HCT116 (cell line): Measurements from ENCODE around the gene APP. TPM values are rescaled to one million over a fixed set of nuclear protein-coding genes. Genes with fewer than 3 reads are reported as not detected.

Source experiments
- ATAC-seq: fragments of 200-7000 bp; cut with Tn5 transposase; 2 replicates; pipeline ENCODE4 v1.9.1; 2020; ENCODE audit warnings: mild to moderate bottlenecking, moderate library complexity
- BruUV-seq: library from RNA; stranded (reverse); fragments of 400-500 nt; replicated peaks from 2 replicates; lab custom pipeline; 2021; lab: Mats Ljungman, UMichigan
- CTCF ChIA-PET: fragments of 300-600 bp; sonication (Branson Sonifier 250); formaldehyde crosslinking; loops from one replicate; lab custom pipeline; 2021; ENCODE audit warnings: antibody characterized with exemption; lab: Charles Lee
- POLR2A ChIA-PET: fragments of 300-600, 350-600 bp; sonication (Branson Sonifier 250); formaldehyde crosslinking; loops from one replicate; lab custom pipeline; 2021; ENCODE audit warnings: antibody characterized with exemption; lab: Charles Lee
- RAD21 ChIA-PET, 2 experiments: fragments of 300-600 bp; sonication (Branson Sonifier 250); formaldehyde crosslinking; loops; one replicate each; lab custom pipeline; 2023; ENCODE audit warnings: low total read pairs in 2 of 2; ENCODE audit not compliant: uncharacterized antibody in 2 of 2, unreplicated experiment in 2 of 2, low non-redundant PET in 1 of 2; lab: Charles Lee
- DNase-seq: peaks from one replicate; pipeline ENCODE4 v3.0.0-alpha.2; 2010; ENCODE audit warnings: low read depth, low spot score
- H2AFZ ChIP-seq: fragments of 200-600 bp; shearing (Covaris generic), sonication (generic); 2 replicates; pipeline ENCODE4 v1.6.1; 2017; ENCODE audit warnings: low read depth, mixed run types, mixed read lengths, antibody characterized with exemption, low read length; ENCODE audit not compliant: poor library complexity, severe bottlenecking
- H3K27ac ChIP-seq: 2 replicates; pipeline ENCODE4 v1.5.1; 2012; ENCODE audit warnings: low read depth, low read length
- H3K27me3 ChIP-seq: fragments of 200-600 bp; sonication (generic); 2 replicates; pipeline ENCODE4 v1.6.1; 2016; ENCODE audit warnings: mixed run types, low read length, mixed read lengths; ENCODE audit not compliant: insufficient read depth
- H3K36me3 ChIP-seq, 2 experiments: fragments of 200-500 bp in 1 of 2; fragments of 200-600 bp in 1 of 2; sonication (Bioruptor generic) in 1 of 2; sonication (generic) in 1 of 2; 2 replicates each; pipeline versions ENCODE4 v1.5.1 to v1.6.1; 2014 to 2016; ENCODE audit warnings: low read length in 2 of 2, inconsistent platforms in 1 of 2, mixed read lengths in 1 of 2, mixed run types in 1 of 2; ENCODE audit not compliant: insufficient read depth in 2 of 2, control insufficient read depth in 1 of 2
- H3K4me1 ChIP-seq, 2 experiments: fragments of 200-600 bp in 1 of 2; sonication (generic) in 1 of 2; 2 replicates each; pipeline versions ENCODE4 v1.5.1 to v1.6.1; 2012 to 2017; ENCODE audit warnings: low read length in 2 of 2, inconsistent platforms in 1 of 2, mild to moderate bottlenecking in 1 of 2, mixed read lengths in 1 of 2, mixed run types in 1 of 2, moderate library complexity in 1 of 2; ENCODE audit not compliant: insufficient read depth in 2 of 2, control insufficient read depth in 1 of 2
- H3K4me2 ChIP-seq: fragments of 200-600 bp; sonication (generic); 2 replicates; pipeline ENCODE4 v1.6.1; 2017; ENCODE audit warnings: mixed run types, low read length, mixed read lengths
- H3K4me3 ChIP-seq, 2 experiments: fragments of 200-600 bp in 1 of 2; sonication (generic) in 1 of 2; replicated peaks in 1 of 2; 2 replicates each; pipeline ENCODE4 v1.5.1; 2011 to 2016; ENCODE audit warnings: low read length in 2 of 2, control low read depth in 1 of 2, low read depth in 1 of 2, mild to moderate bottlenecking in 1 of 2, mixed read lengths in 1 of 2, mixed run types in 1 of 2
- H3K79me2 ChIP-seq: fragments of 200-600 bp; sonication (generic); 2 replicates; pipeline ENCODE4 v1.6.1; 2017; ENCODE audit warnings: mild to moderate bottlenecking, mixed run types, low read length, moderate library complexity, mixed read lengths; ENCODE audit not compliant: insufficient read depth
- H3K9ac ChIP-seq: fragments of 200-600 bp; sonication (generic); 2 replicates; pipeline ENCODE4 v1.6.1; 2016; ENCODE audit warnings: low read length, mixed read lengths
- H3K9me2 ChIP-seq: fragments of 200-600 bp; sonication (generic), shearing (Covaris generic); 2 replicates; pipeline ENCODE4 v1.6.1; 2017; ENCODE audit warnings: mixed run types, mild to moderate bottlenecking, moderate library complexity; ENCODE audit not compliant: insufficient read depth
- H3K9me3 ChIP-seq, 2 experiments: fragments of 200-500 bp in 1 of 2; fragments of 200-600 bp in 1 of 2; sonication (Bioruptor generic) in 1 of 2; sonication (generic) in 1 of 2; 2 replicates each; pipeline ENCODE4 v1.6.1; 2014 to 2017; ENCODE audit warnings: low read length in 2 of 2, mixed read lengths in 2 of 2, inconsistent platforms in 1 of 2, low read depth in 1 of 2, mild to moderate bottlenecking in 1 of 2, mixed run types in 1 of 2, moderate library complexity in 1 of 2; ENCODE audit not compliant: control insufficient read depth in 1 of 2, insufficient read depth in 1 of 2
- H4K20me1 ChIP-seq: fragments of 200-600 bp; sonication (generic), shearing (Covaris generic); 2 replicates; pipeline ENCODE4 v1.6.1; 2017; ENCODE audit warnings: mixed run types, mild to moderate bottlenecking, moderate library complexity; ENCODE audit not compliant: insufficient read depth
- ATF3 ChIP-seq: IDR thresholded peaks from 2 replicates; pipeline ENCODE4 v1.6.1; 2012
- CBX3 ChIP-seq: IDR thresholded peaks from 2 replicates; pipeline ENCODE4 v1.6.1; 2012; ENCODE audit warnings: low read depth
- CEBPB ChIP-seq: IDR thresholded peaks from 2 replicates; pipeline ENCODE4 v1.6.1; 2012; ENCODE audit warnings: low read depth
- CTCF ChIP-seq, 3 experiments: fragments of 200-600 bp in 1 of 3; sonication (generic) in 1 of 3; IDR thresholded peaks in 2 of 3; conservative IDR thresholded peaks in 1 of 3; 2 replicates each; pipeline ENCODE4 v1.5.1; 2012 to 2017; ENCODE audit warnings: low read depth in 2 of 3, low read length in 2 of 3, antibody characterized with exemption in 1 of 3, borderline replicate concordance in 1 of 3, control low read depth in 1 of 3, mild to moderate bottlenecking in 1 of 3, mixed read lengths in 1 of 3, mixed run types in 1 of 3, moderate library complexity in 1 of 3; ENCODE audit not compliant: insufficient read depth in 1 of 3
- EZH2phosphoT487 ChIP-seq: fragments of 200-600 bp; IDR thresholded peaks from 2 replicates; pipeline ENCODE4 v1.6.1; 2018; ENCODE audit warnings: antibody characterized with exemption, borderline replicate concordance
- FOSL1 ChIP-seq: IDR thresholded peaks from 2 replicates; pipeline ENCODE4 v1.6.1; 2012; ENCODE audit warnings: low read depth
- JUND ChIP-seq: IDR thresholded peaks from 2 replicates; pipeline ENCODE4 v1.6.1; 2012
- MAX ChIP-seq: IDR thresholded peaks from 2 replicates; pipeline ENCODE4 v1.6.1; 2012
- POLR2A ChIP-seq: IDR thresholded peaks from 2 replicates; pipeline ENCODE4 v1.7.0; 2011; ENCODE audit warnings: borderline replicate concordance; ENCODE audit not compliant: insufficient read depth, insufficient read length; ENCODE audit errors: extremely low read depth
- POLR2AphosphoS5 ChIP-seq: IDR thresholded peaks from 2 replicates; pipeline ENCODE4 v1.6.1; 2011; ENCODE audit warnings: mild to moderate bottlenecking, low read depth, low read length, moderate library complexity
- REST ChIP-seq: IDR thresholded peaks from 2 replicates; pipeline ENCODE4 v1.6.1; 2012; ENCODE audit warnings: low read depth
- SIN3A ChIP-seq: IDR thresholded peaks from 2 replicates; pipeline ENCODE4 v1.6.1; 2012; ENCODE audit warnings: low read depth
- SP1 ChIP-seq: IDR thresholded peaks from 2 replicates; pipeline ENCODE4 v1.6.1; 2012; ENCODE audit warnings: low read depth
- SRF ChIP-seq: IDR thresholded peaks from 2 replicates; pipeline ENCODE4 v1.6.1; 2012; ENCODE audit warnings: low read depth
- TCF7L2 ChIP-seq: IDR thresholded peaks from 2 replicates; pipeline ENCODE4 v1.7.0; 2011; ENCODE audit warnings: borderline replicate concordance, inconsistent platforms; ENCODE audit not compliant: insufficient read depth, insufficient read length; ENCODE audit errors: extremely low read depth
- ZFX ChIP-seq: fragments of 450-650 bp; IDR thresholded peaks from 2 replicates; pipeline ENCODE4 v1.6.1; 2017
- ZNF274 ChIP-seq: fragments of 200-500 bp; sonication (Bioruptor generic); IDR thresholded peaks from 2 replicates; pipeline ENCODE4 v1.6.1; 2014; ENCODE audit warnings: mild to moderate bottlenecking, low read depth, low read length, inconsistent platforms
- intact Hi-C: fragments of 100-400 bp; cut with micrococcal nuclease; formaldehyde crosslinking; loops from 2 replicates; pipeline ENCODE4 v1.10.0; 2022
- total RNA-seq: library from RNA; stranded (reverse); gene quantifications from one replicate; pipeline ENCODE4 v1.2.1, GENCODE V29; 2021; ENCODE audit not compliant: unreplicated experiment

Gene APP
- total RNA-seq, 1 experiment from 2014 or later, result 267 TPM

- no peak overlapping the region for H3K9ac ChIP-seq
- CTCF ChIA-PET, result no interaction called here
Observed at GRCh38 chr21:25977068-25977611, 193.4 kb downstream of the APP start.

More at GRCh38 chr21:25977068-25977611, 193.4 kb downstream of the APP start:
- ChIA-PET POLR2A (no interaction called here), RAD21 (no interaction called here)
- H3K27me3 ChIP-seq, result no peaks in the 10 kb centered on the region
- intact Hi-C loops, result no loop called here
- no peak for ATAC-seq
- no peak overlapping the region for H3K4me2 ChIP-seq
- peaks cover 16 to 27% of the 10 kb centered on the region in 2 experiments; a peak in 3 of 4 replicates for H3K36me3 ChIP-seq
- TF ChIP-seq FOSL1, result no peak
- TF ChIP-seq JUND, result no peak
- no peak for TF ChIP-seq SP1
- no peak for TF ChIP-seq POLR2AphosphoS5
- TF ChIP-seq CBX3, result no peak
- no peak for TF ChIP-seq EZH2phosphoT487
- TF ChIP-seq REST, result no peak
- TF ChIP-seq SRF, result no peak
- no peak for TF ChIP-seq POLR2A
- TF ChIP-seq CTCF (IDR thresholded peaks at IDR 0.05 in 2 of 3, conservative IDR thresholded peaks at IDR 0.05 in 1 of 3; ENCODE audit: borderline replicate concordance in 1 of 3, insufficient read depth in 1 of 3, low read depth in 2 of 3, low read length in 2 of 3), result no peak
- TF ChIP-seq CEBPB, result no peak
- no peak for TF ChIP-seq MAX
- no peak for TF ChIP-seq ZNF274
- TF ChIP-seq TCF7L2, result no peak
- no peak for TF ChIP-seq ZFX
- TF ChIP-seq SIN3A, result no peak
- no peak for TF ChIP-seq ATF3
- TF ChIP-seq, all 23 proteins: peak for 0
- no peaks in the 10 kb centered on the region for H4K20me1 ChIP-seq
- no TSS peak for BruUV-seq
- H3K79me2 ChIP-seq, result peaks cover 4% of the 10 kb centered on the region; the same call in 1 of the 2 replicates
- H3K4me3 ChIP-seq, result no peak overlapping the region
- no peak for DNase-seq
- no peaks in the 10 kb centered on the region for H3K9me3 ChIP-seq
- H3K27ac ChIP-seq, result no peak overlapping the region
- H3K4me1 ChIP-seq, result no peaks in the 10 kb centered on the region
- no peak overlapping the region for H2AFZ ChIP-seq
- no peaks in the 10 kb centered on the region for H3K9me2 ChIP-seq
